ENCODE data around the gene ACAA1. TPM values are rescaled to one million over a fixed set of nuclear protein-coding genes. Genes with fewer than 3 reads are reported as not detected.
A peak's percentile ranks its signal among the peaks of the same experiment; 100 is the strongest.

ACAA1 gene
- total and polyA plus RNA-seq, 12 donors = 42.3 to 200 (median 106) TPM

- Histone ChIP-seq H3K27ac (no peak overlapping the region), H3K4me3 (no peak overlapping the region), H3K36me3 (replicated peaks in 1 of 2) (peaks cover 0 to 52% of the 10 kb centered on the region in 2 donors), H3K4me1 (replicated peaks in 1 of 2) (no peaks in the 10 kb centered on the region), H3K27me3 (no peaks in the 10 kb centered on the region), H3K9me3 (replicated peaks in 1 of 3) (no peaks in the 10 kb centered on the region)
- TF ChIP-seq CTCF (IDR thresholded peaks at IDR 0.05) (no peak), POLR2A (IDR thresholded peaks at IDR 0.05) (no peak)
- DNase-seq = peak in 4 of 7 donors; percentile 6 to 47 (median 14)
- intact Hi-C loops (cut with DNase I) = loop anchor here (5.0 to 10.0 kb wide), 4 partner anchors 113 to 355 kb away; no protein-coding TSS in a partner anchor
- 94 to 100% (median 96%) methylated on average over 2 to 7 of the region's 7 CpGs for WGBS, 4 donors
These were observed 16.9 kb downstream of the ACAA1 start for GRCh38 chr3:38119821-38120692.

GRCh38 chr3:38119248-38119544 is 17.7 kb downstream of the ACAA1 start:
- H3K4me3 ChIP-seq = no peak overlapping the region
- WGBS, 4 donors = 89 to 100% (median 94%) methylated on average over 1 of the region's 1 CpG
- H3K27ac ChIP-seq = no peak overlapping the region
- intact Hi-C loops (cut with DNase I) = loop anchor here in 1 of 2 donors (10.0 kb wide), 2 partner anchors 114 to 356 kb away; no protein-coding TSS in a partner anchor
- no peaks in the 10 kb centered on the region for H3K4me1 ChIP-seq (replicated peaks in 1 of 2)
- TF ChIP-seq POLR2A (IDR thresholded peaks at IDR 0.05) (no peak), CTCF (IDR thresholded peaks at IDR 0.05) (no peak)
- DNase-seq = peak in 2 of 7 donors; percentile 5 to 50
- H3K36me3 ChIP-seq (replicated peaks in 1 of 2) = peaks cover 0 to 43% of the 10 kb centered on the region in 2 donors
- no peaks in the 10 kb centered on the region for H3K9me3 ChIP-seq (replicated peaks in 1 of 3)
- no peaks in the 10 kb centered on the region for H3K27me3 ChIP-seq

GRCh38 chr3:38118421-38119247 is 18.3 kb downstream of the ACAA1 start:
- H3K27ac ChIP-seq = no peak overlapping the region
- WGBS, 4 donors = 62 to 75% (median 69%) methylated on average over 6 to 13 of the region's 13 CpGs
- TF ChIP-seq POLR2A (IDR thresholded peaks at IDR 0.05) = no peak
- TF ChIP-seq CTCF (IDR thresholded peaks at IDR 0.05) = no peak
- peaks cover 0 to 38% of the 10 kb centered on the region in 2 donors for H3K36me3 ChIP-seq (replicated peaks in 1 of 2)
- DNase-seq = no peak
- no peaks in the 10 kb centered on the region for H3K27me3 ChIP-seq
- no peaks in the 10 kb centered on the region for H3K4me1 ChIP-seq (replicated peaks in 1 of 2)
- H3K9me3 ChIP-seq (replicated peaks in 1 of 3) = no peaks in the 10 kb centered on the region
- intact Hi-C loops (cut with DNase I) = loop anchor here in 1 of 2 donors (10.0 kb wide), 2 partner anchors 114 to 356 kb away; no protein-coding TSS in a partner anchor
- no peak overlapping the region for H3K4me3 ChIP-seq
